GM12874 (cell line): Measurements from ENCODE around the gene KRTAP2-2.
"Not testable (repeated sequence)": the region's sequence is repeated elsewhere in the genome, so short reads cannot be mapped to it uniquely, and the experiment has no call there.

Experiments used
- TF ChIP-seq, protein P1 (sequence below): IDR thresholded peaks from 2 replicates; pipeline ENCODE4 v1.5.1; 2011; ENCODE audit warnings: low read depth, mild to moderate bottlenecking, control low read depth, low read length, moderate library complexity; ENCODE audit not compliant: insufficient read depth

KRTAP2-2 gene

DNA sequence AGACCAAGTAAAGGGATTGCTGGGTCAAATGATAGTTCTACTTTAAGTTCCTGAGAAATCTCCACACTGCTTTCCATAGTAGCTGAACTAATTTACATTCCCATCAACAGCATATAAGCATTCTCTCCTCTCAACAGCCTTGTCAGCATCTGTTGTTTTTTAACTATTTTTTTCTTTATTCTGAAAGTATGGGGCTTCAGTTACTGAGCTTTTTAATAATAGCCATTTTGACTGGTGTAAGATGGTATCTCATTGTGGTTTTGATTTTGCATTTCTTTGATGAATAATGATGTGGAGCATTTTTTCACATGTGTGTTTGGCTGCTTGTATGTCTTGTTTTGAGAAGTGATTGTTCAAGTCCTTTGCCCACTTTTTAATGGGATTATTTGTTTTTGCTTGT is 2.5 kb downstream of the KRTAP2-2 start:
- TF ChIP-seq, protein P1, sequence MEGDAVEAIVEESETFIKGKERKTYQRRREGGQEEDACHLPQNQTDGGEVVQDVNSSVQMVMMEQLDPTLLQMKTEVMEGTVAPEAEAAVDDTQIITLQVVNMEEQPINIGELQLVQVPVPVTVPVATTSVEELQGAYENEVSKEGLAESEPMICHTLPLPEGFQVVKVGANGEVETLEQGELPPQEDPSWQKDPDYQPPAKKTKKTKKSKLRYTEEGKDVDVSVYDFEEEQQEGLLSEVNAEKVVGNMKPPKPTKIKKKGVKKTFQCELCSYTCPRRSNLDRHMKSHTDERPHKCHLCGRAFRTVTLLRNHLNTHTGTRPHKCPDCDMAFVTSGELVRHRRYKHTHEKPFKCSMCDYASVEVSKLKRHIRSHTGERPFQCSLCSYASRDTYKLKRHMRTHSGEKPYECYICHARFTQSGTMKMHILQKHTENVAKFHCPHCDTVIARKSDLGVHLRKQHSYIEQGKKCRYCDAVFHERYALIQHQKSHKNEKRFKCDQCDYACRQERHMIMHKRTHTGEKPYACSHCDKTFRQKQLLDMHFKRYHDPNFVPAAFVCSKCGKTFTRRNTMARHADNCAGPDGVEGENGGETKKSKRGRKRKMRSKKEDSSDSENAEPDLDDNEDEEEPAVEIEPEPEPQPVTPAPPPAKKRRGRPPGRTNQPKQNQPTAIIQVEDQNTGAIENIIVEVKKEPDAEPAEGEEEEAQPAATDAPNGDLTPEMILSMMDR = no peak

DNA sequence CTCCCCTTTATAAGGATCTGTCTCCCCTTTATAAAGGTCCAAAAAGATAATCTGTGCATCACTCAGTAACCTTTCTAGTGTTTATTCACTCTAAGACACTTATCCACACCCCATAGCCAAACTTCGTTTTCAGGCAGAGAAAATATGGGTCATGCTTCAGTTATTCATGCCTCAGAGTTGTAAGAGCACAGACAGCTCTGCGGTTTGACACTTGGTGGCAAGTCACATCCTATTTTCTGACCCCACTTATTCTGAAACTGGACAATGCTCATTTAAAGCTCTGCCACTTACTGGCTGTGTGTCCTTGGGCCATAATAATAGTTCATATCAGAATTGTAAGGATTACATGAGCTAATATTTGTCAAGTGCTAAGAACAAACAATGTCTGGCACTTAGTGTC is 5.9 kb downstream of the KRTAP2-2 start:
- TF ChIP-seq, protein P1 = no peak

DNA sequence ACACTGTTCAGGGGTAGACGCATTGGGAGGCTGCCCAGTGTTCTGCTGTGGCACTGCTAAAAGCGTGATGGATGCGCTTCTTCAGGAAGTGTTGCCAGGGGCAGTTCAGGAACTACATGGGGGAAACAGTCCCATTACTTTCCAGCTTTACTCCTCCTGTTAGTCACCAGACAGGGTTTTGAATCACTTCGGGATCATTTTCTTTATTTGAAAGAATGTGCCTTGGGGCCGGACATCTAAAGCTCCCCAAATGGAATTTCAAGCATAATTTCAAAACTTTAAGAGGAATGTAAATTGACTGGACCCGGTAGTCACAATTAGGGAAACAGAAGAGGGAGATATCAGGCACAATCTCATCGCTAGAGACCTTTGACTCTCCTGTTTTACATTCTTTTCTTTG is 6.6 kb downstream of the KRTAP2-2 start:
- TF ChIP-seq, protein P1 = no peak

DNA sequence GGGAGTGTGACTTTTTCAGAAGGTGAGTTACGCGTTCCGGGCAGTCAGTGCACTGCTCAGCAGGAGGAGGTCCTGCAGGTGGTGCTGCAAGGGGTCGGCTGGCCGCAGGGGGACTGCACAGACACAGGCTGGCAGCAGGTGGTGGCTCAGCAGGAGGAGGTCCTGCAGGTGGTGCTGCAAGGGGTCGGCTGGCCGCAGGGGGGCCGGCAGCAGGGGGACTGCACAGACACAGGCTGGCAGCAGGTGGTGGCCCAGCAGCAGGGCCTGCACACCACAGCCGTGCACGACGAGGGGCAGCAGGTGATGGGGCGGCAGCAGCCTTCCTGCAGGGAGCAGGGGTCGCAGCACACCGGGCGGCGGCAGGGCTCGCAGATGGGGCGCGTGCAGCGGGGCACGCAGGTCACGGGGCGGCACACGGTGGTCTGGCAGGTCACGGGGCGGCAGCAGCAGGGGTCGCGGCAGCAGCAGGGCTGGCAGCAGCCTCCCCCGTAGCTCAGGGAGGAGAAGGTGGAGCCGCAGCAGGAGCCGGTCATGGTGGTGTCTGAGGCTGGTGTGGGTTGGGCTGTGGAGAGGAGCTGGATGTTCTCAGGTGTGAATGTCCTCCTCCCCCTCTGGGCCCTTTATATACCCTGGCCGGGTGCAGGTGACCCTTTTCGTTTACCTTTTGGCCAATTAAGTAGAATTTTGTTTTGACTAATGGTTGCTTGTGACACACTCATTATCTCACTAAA is 8.1 kb downstream of the KRTAP2-2 start, which contains the start of gene KRTAP2-1:
Gene KRTAP2-1, minus strand, starts transcription at position 582 of the 731 bp plus-strand sequence. Its CDS starts 49 bp downstream, at position 533.
- TF ChIP-seq, protein P1 = not testable (repeated sequence)

DNA sequence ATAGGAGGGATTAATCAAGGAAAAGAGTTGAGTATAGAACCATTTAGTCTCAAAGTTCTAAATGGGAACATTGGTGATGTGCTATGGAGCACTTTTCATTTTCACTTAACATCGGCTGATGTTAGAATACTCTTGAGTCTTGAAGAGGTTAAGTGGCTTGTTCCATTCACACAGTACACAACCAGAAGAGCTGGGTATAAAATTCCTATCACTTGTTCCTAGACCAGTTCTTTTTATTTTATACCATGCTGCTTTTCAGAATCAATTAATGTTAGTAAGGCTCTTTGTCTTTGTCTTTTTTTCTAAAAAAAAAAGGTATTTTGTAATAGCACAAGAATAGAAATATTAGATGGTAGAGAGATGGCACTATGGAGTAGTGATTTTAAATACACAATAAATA is 12.1 kb downstream of the KRTAP2-2 start:
- TF ChIP-seq, protein P1 = no peak

DNA sequence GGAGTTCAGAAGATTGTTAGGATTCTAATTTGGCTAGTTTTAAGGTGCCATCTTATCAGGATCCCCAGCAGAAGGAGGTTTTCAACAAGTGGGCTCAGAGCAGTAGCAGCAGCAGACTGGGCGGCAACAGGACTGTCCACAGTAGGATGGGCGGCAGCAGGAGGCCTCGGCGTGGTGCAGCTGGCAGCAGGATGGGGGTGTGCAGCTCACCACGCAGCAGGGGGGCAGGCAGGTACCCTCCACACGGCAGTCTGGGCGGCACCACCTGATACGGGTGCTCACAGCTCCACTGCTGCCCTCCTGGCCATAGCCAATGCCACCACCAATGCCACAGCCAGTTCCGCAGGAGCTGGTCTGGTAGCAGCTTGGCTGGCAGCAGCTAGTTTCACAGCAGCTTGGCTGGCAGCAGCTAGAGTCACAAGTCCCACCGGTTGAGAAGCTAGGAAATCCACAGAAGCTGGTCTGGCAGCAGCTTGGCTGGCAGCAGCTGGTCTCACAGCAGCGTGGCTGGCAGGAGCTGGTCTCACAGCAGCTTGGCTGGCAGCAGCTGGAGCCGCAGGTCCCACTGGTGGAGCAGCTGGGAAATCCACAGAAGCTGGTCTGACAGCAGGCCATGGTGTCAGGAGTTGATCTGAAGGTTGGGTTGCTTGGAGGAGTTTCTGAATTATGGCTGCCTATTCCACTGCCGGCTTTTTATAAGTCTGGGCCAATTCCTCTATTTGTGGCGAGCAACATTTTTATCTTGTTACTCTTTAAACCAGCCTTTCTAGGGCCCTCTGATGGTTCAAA is 14.1 kb downstream of the KRTAP2-2 start, which contains the start of gene KRTAP1-1:
Gene KRTAP1-1, minus strand, starts transcription at position 668 of the 789 bp plus-strand sequence. Its CDS starts 53 bp downstream, at position 615.
- TF ChIP-seq, protein P1 = not testable (repeated sequence)

DNA sequence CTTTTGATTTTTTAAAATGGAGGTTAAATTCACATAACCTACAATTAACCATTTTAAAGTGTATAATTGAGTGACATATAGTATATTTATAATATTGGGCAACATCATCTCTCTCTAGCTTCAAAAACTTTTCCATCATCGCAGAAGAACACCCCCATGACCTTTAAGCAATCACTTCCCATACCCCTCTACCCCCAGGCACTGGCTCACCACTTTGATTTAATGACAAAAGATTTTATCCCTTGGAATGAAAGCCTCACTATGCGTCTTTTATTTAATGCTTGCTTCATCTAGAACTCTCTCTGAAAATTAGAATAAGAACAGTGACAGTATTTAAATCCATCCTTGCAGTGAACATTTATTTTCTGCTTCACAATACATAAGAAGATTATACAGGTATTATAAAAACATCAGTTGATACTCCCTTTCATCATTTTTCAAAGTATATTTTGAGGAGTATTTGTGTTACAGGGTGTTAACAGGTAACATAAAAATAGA is 17.1 kb downstream of the KRTAP2-2 start:
- TF ChIP-seq, protein P1 = no peak
